Measurements from ENCODE around the gene RRAS2. TPM values are rescaled to one million over a fixed set of nuclear protein-coding genes. Genes with fewer than 3 reads are reported as not detected.
"Not testable (repeated sequence)": the region's sequence is repeated elsewhere in the genome, so short reads cannot be mapped to it uniquely, and the experiment has no call there.

Gene RRAS2
- total RNA-seq, 4 donors from 2014 or later = 51.5 to 81.4 (median 66.8) TPM

- TF ChIP-seq CTCF (IDR thresholded peaks at IDR 0.05) (no peak), POLR2A (IDR thresholded peaks at IDR 0.05) (no peak)
- 74 to 79% methylated on average over 1 of the region's 1 CpG for WGBS, 2 donors
- no peak overlapping the region for H3K27ac ChIP-seq
- no peaks in the 10 kb centered on the region for H3K9me3 ChIP-seq
- intact Hi-C loops (cut with DNase I) = no loop called here
- H3K36me3 ChIP-seq = no peaks in the 10 kb centered on the region
- no peak overlapping the region for H3K4me3 ChIP-seq (replicated peaks in 1 of 3)
- peaks cover 0 to 3% of the 10 kb centered on the region in 2 donors for H3K4me1 ChIP-seq
- no peak for DNase-seq
- no peaks in the 10 kb centered on the region for H3K27me3 ChIP-seq
Observed at GRCh38 chr11:14347991-14348390, 11.0 kb downstream of the RRAS2 start.

GRCh38 chr11:14347494-14347893 is 11.5 kb downstream of the RRAS2 start:
- Histone ChIP-seq H3K9me3 (no peaks in the 10 kb centered on the region), H3K27ac (no peak overlapping the region), H3K27me3 (no peaks in the 10 kb centered on the region), H3K4me3 (replicated peaks in 1 of 3) (no peak overlapping the region), H3K4me1 (peaks cover 0 to 3% of the 10 kb centered on the region in 2 donors), H3K36me3 (no peaks in the 10 kb centered on the region)
- no peak for DNase-seq
- WGBS, 2 donors = 95 to 98% methylated on average over 7 of the region's 7 CpGs
- intact Hi-C loops (cut with DNase I) = no loop called here
- TF ChIP-seq POLR2A (IDR thresholded peaks at IDR 0.05) (no peak), CTCF (IDR thresholded peaks at IDR 0.05) (no peak)

- WGBS, 2 donors = 92 to 100% methylated on average over 2 of the region's 2 CpGs
Observed at GRCh38 chr11:14346303-14346955, 12.6 kb downstream of the RRAS2 start.

GRCh38 chr11:14345668-14346067 is 13.3 kb downstream of the RRAS2 start:
- no peak overlapping the region for H3K4me3 ChIP-seq (replicated peaks in 1 of 3)
- intact Hi-C loops (cut with DNase I) = no loop called here
- TF ChIP-seq POLR2A (IDR thresholded peaks at IDR 0.05) (no peak), CTCF (IDR thresholded peaks at IDR 0.05) (no peak)
- WGBS, 2 donors = 83 to 87% methylated on average over 1 of the region's 1 CpG
- H3K27ac ChIP-seq = no peak overlapping the region
- no peaks in the 10 kb centered on the region for H3K27me3 ChIP-seq
- no peaks in the 10 kb centered on the region for H3K36me3 ChIP-seq
- peaks cover 0 to 3% of the 10 kb centered on the region in 2 donors for H3K4me1 ChIP-seq
- no peaks in the 10 kb centered on the region for H3K9me3 ChIP-seq
- DNase-seq = no peak

More at GRCh38 chr11:14346303-14346955, 12.6 kb downstream of the RRAS2 start:
- TF ChIP-seq POLR2A (IDR thresholded peaks at IDR 0.05) (no peak), CTCF (IDR thresholded peaks at IDR 0.05) (no peak)
- Histone ChIP-seq H3K27ac (no peak overlapping the region), H3K4me1 (peaks cover 0 to 3% of the 10 kb centered on the region in 2 donors), H3K9me3 (no peaks in the 10 kb centered on the region), H3K4me3 (replicated peaks in 1 of 3) (no peak overlapping the region), H3K27me3 (no peaks in the 10 kb centered on the region), H3K36me3 (no peaks in the 10 kb centered on the region)
- no peak for DNase-seq
- intact Hi-C loops (cut with DNase I) = no loop called here

- H3K27ac ChIP-seq; H3K4me1 ChIP-seq; DNase-seq; H3K27me3 ChIP-seq; H3K9me3 ChIP-seq; intact Hi-C loops (cut with DNase I); H3K4me3 ChIP-seq (replicated peaks in 1 of 3); H3K36me3 ChIP-seq: not testable (repeated sequence)
- WGBS, 2 donors = 73 to 78% methylated on average over 5 of the region's 5 CpGs
Observed at GRCh38 chr11:14345016-14345415, 14.0 kb downstream of the RRAS2 start.
